ENCODE measurements around the gene POU3F1. TPM values are rescaled to one million over a fixed set of nuclear protein-coding genes. Genes with fewer than 3 reads are reported as not detected.
A peak's percentile ranks its signal among the peaks of the same experiment; 100 is the strongest.

The POU3F1 gene
- total RNA-seq, 1 donor from 2014 or later = 2.8 TPM

- no peak for TF ChIP-seq CTCF (conservative IDR thresholded peaks at IDR 0.05)
- no peak overlapping the region for H3K27ac Mint-ChIP-seq
- H3K27me3 Mint-ChIP-seq = no peaks in the 10 kb centered on the region
- DNase-seq (ENCODE audit: extremely low spot score, unreplicated experiment) = no peak
- H3K4me1 Mint-ChIP-seq (ENCODE audit: unreplicated experiment) = peaks cover 9% of the 10 kb centered on the region
- no peak overlapping the region for H3K4me3 Mint-ChIP-seq
- H3K36me3 Mint-ChIP-seq = peaks cover 17% of the 10 kb centered on the region
- H3K9me3 Mint-ChIP-seq = no peaks in the 10 kb centered on the region
Observed at GRCh38 chr1:38021969-38022368, 24.6 kb downstream of the POU3F1 start.

GRCh38 chr1:38020396-38020795 is 26.2 kb downstream of the POU3F1 start:
- no peaks in the 10 kb centered on the region for H3K27me3 Mint-ChIP-seq
- TF ChIP-seq CTCF (conservative IDR thresholded peaks at IDR 0.05) = no peak

GRCh38 chr1:38018864-38019343 is 27.7 kb downstream of the POU3F1 start:
- no peaks in the 10 kb centered on the region for H3K27me3 Mint-ChIP-seq
- no peak overlapping the region for H3K27ac Mint-ChIP-seq
- peaks cover 14% of the 10 kb centered on the region for H3K36me3 Mint-ChIP-seq
- H3K4me3 Mint-ChIP-seq = no peak overlapping the region
- DNase-seq (ENCODE audit: extremely low spot score, unreplicated experiment) = no peak
- TF ChIP-seq CTCF (conservative IDR thresholded peaks at IDR 0.05) = peak; percentile 74
- H3K4me1 Mint-ChIP-seq (ENCODE audit: unreplicated experiment) = peaks cover 9% of the 10 kb centered on the region
- no peaks in the 10 kb centered on the region for H3K9me3 Mint-ChIP-seq

More at GRCh38 chr1:38020396-38020795, 26.2 kb downstream of the POU3F1 start:
- Mint-ChIP-seq H3K36me3 (peaks cover 17% of the 10 kb centered on the region), H3K4me3 (no peak overlapping the region), H3K4me1 (ENCODE audit: unreplicated experiment) (peaks cover 6% of the 10 kb centered on the region), H3K9me3 (no peaks in the 10 kb centered on the region), H3K27ac (no peak overlapping the region)
- DNase-seq (ENCODE audit: extremely low spot score, unreplicated experiment) = no peak

- Mint-ChIP-seq H3K4me3 (peak overlapping the region; percentile 37), H3K4me1 (ENCODE audit: unreplicated experiment) (peaks cover 26% of the 10 kb centered on the region), H3K27ac (no peak overlapping the region), H3K27me3 (peaks cover 2% of the 10 kb centered on the region), H3K36me3 (peaks cover 5% of the 10 kb centered on the region), H3K9me3 (no peaks in the 10 kb centered on the region)
- DNase-seq (ENCODE audit: extremely low spot score, unreplicated experiment) = no peak
- TF ChIP-seq CTCF (conservative IDR thresholded peaks at IDR 0.05) = no peak
Observed at GRCh38 chr1:38015978-38016725, 30.4 kb downstream of the POU3F1 start.

GRCh38 chr1:38014724-38015424 is 31.7 kb downstream of the POU3F1 start:
- Mint-ChIP-seq H3K27me3 (peaks cover 2% of the 10 kb centered on the region), H3K36me3 (no peaks in the 10 kb centered on the region), H3K27ac (no peak overlapping the region), H3K4me3 (no peak overlapping the region), H3K9me3 (no peaks in the 10 kb centered on the region), H3K4me1 (ENCODE audit: unreplicated experiment) (peaks cover 27% of the 10 kb centered on the region)
- no peak for TF ChIP-seq CTCF (conservative IDR thresholded peaks at IDR 0.05)
- no peak for DNase-seq (ENCODE audit: extremely low spot score, unreplicated experiment)

Data from type B pancreatic cell (in vitro differentiated cells).